NT2/D1 (cell line): ENCODE measurements around the gene SLC37A1.

Experiments
- SUZ12 ChIP-seq: IDR thresholded peaks from 2 replicates; pipeline ENCODE4 v1.6.1; 2011; ENCODE audit not compliant: insufficient read length, insufficient read depth; ENCODE audit errors: extremely low read depth
- ZNF274 ChIP-seq: IDR thresholded peaks from 2 replicates; pipeline ENCODE4 v1.6.1; 2011; ENCODE audit warnings: mild to moderate bottlenecking, low read depth, low read length

- TF ChIP-seq ZNF274, result no peak
- no peak for TF ChIP-seq SUZ12
Observed at GRCh38 chr21:42574234-42575027, 60.8 kb downstream of the SLC37A1 start.
